ENCODE results near the gene ZRANB1.

ZRANB1 gene

GRCh38 chr10:125008689-125009638 lies 67.0 kb downstream of the ZRANB1 start:
- DNase-seq = no peak

- DNase-seq = no peak
Observed at GRCh38 chr10:125009661-125010161, 67.8 kb downstream of the ZRANB1 start.

DNA sequence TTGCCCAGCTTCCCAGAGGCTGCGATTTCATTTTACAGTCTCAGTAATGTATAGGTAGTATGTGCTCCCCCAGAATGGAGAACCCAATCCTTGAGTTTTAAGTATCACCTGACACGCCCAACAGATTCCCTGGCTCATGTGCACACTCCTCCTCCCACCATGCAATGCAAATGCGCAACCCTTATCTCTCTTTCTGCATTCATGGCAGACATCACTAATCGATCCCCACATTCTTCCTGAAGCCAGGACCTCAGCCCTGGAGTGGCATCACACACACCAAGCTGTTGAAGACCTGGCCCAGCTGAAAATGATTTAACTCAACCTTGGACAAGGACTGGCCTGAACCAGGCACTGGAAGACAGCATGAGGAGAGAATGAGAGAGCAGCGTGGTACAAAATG lies 68.4 kb downstream of the ZRANB1 start:
- DNase-seq = no peak

GRCh38 chr10:125011171-125011925 lies 69.4 kb downstream of the ZRANB1 start:
- DNase-seq = no peak

DNA sequence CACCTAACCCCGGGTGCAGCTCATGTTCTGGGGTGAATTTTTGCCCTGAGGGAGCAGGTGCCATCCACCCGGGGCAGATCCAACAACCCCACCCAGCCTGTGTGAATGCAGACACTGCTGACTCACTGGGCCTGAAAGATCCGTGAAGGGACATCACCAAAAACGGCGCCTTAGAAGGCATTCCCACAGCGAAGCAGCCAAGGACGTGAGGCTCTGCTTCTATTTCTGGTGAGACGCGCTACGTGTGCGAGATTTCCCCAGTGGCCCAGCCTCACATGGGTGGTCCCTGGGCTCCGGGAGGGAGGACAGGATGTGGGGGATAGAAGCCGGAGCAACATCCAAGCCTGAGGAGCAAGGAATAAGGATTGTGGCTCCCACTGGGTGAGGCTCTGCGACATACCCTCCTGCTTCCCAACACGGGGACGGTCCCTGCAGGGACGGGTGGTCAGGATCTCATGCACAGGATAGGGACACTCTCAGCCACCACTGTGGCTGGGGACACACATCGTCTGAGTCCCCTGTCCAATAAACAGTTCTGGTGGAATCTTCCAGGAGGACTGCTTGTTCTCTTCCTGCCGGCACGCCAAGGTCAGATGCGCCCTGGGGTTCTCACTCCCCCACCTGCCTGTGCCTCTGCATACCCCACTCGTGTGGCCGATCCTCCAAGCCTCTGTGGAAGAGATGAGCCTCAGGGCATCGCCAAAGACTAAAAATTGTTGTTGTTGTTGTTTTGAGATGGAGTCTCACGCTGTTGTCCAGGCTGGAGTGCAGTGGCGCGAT lies 70.2 kb downstream of the ZRANB1 start:
- DNase-seq = no peak

GRCh38 chr10:125012851-125013528 lies 71.1 kb downstream of the ZRANB1 start:
- DNase-seq = no peak

DNA sequence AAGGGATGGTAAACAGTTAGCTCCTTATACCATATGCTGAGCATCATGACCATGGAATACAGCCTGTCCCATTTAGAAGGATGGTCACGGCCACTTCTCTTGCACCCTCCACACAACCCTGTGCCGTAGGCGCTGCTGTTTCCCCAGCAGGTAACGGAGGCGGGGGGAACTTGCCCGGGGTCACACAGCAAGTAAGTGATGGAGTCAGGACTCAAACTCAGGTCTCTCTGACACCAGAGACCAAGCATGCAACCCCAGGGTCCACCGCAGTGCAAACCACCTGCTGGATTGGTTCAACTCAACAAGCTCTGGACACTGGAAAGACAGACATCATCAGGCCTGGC lies 71.6 kb downstream of the ZRANB1 start:
- no peak for DNase-seq

- DNase-seq = no peak
Observed at GRCh38 chr10:125014086-125014830, 72.3 kb downstream of the ZRANB1 start.

GRCh38 chr10:125014836-125015355 lies 73.0 kb downstream of the ZRANB1 start:
- no peak for DNase-seq

GRCh38 chr10:125015356-125015944 lies 73.5 kb downstream of the ZRANB1 start:
- DNase-seq = no peak

- DNase-seq = no peak
Observed at GRCh38 chr10:125016123-125016522, 74.2 kb downstream of the ZRANB1 start.

DNA sequence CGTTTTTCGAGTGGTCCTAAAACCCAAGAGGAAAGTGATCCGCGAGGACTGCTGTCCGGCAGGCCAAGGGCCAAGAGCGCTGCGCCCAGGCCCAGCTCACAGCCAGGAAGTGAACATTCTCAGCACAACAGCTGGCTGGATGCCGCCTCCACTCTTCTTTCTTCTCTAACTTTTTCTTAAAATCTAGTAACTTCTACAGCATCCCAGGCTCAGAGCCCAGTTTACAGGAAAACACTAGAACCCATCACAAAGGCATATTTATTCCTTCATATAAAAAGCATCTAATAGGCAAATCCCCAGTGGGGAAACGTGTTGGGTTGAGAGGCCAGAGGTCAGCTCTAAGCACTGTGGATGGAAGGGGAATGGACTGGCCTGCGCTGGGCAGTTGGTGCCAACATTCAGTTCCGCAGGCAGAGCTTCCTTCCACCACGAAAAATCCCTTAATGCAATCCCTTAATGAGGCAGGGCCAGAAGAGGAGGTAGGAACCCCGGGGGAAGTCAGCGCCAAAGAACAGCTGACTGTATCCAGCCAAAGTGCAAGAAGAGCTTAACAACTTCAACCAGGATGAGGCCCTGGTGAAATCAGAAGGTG lies 74.8 kb downstream of the ZRANB1 start:
- no peak for DNase-seq

DNA sequence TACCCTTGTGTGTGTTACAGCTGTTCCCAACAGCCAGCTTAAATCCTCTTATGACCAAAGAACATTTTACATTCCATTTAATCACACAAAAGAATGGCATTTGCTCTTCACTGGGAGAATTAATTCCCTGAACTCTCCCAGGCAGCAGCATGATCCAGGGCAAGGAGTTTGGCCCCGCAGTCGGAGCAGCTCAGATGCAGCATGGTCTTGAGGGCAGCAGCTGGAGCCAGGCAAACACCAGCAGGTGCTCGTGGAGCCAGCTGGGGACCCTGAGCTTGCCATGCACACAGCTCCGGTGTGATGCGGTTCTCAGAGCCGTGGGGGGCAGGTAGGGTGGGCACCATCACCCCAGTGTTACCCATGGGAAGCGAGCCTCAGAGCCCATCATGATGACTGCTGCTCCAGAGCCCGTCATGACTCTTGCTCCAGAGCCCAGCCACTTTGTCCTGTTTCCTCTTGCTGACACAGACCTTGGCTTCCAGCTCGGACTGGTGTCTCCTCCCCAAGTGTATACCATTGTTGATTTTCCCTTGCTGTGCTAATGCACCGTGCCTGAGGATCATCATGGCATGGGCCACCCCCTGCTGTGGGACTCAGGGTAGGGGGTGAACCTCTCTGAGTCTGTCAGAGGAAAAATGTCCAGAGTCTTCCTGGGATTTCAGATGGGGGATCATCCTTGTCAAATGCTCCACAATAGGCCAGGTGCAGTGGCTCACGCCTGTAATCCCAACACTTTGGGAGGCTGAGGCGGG lies 75.8 kb downstream of the ZRANB1 start:
- no peak for DNase-seq

DNA sequence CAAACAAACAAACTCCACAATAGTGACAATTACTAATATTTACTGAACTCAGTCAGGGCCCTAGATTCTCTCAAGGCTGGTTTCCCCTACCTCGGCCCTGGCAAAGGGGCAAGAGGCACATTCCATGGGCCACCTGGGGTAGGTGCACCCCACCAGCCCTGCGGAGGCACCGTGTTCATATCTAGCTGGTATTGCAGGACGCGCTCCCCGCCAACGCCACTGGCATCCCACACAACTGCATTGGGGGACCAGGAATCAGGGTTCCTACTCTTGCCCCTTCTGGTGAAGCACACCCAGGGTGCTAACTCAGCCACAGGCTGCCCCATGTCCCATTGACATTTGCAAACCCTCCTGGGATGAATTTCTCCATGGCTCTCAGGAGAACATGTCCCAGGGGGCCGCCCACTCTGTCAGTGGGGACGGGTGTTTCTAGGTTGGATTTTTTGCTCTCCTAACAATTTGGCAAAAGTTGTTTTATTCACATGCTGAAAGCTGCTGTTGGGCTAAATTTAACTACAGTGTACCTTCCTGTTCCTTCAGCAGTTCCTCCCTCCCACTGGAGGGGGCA lies 76.7 kb downstream of the ZRANB1 start:
- DNase-seq = no peak

GRCh38 chr10:125020386-125020785 lies 78.5 kb downstream of the ZRANB1 start:
- no peak for DNase-seq

DNA sequence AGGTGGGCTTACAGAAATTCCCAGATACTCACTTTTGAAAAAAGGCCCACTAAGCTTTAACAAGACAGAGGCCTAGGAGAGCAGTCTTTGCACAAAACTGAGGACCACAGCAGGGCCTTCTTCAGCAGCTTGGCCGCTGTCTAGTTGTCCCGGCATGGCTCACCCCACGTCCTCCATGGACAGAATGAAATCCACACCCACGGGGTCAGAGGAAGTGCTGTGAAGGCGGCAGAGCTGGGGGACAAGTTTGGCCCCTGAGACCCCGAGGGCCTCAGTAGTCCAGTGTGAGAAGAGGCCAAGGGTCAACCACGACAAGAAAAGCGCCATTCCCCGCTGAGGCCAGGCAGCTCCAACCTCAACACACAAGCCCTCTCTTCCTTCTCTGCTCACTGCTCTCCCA lies 78.9 kb downstream of the ZRANB1 start:
- no peak for DNase-seq

- DNase-seq = no peak
Observed at GRCh38 chr10:125021686-125022344, 79.9 kb downstream of the ZRANB1 start.

DNA sequence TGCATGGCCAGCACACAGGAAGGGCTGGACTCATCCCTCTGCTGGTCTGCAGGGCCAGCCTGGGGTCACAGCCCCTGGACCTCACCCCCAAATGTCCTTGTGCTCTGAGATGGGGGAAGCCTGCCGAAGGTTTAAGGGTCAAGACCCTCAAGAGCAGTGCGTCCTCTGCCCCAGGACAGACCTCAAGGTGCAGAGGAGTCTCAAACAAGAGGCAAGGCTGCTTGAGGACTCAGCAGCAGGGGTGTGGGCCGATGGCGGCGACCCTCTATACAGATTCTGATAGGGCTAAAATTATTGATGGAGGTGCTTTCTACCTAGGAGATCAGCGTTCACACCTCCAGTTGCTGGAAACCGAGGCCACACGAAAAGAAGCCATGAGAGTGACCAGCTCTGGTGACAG lies 80.7 kb downstream of the ZRANB1 start:
- no peak for DNase-seq

GRCh38 chr10:125023255-125023654 lies 81.3 kb downstream of the ZRANB1 start:
- DNase-seq = peak; percentile 62
